Uterus (tissue), 4 donors: ENCODE data around the gene ZSCAN21. TPM values are rescaled to one million over a fixed set of nuclear protein-coding genes. Genes with fewer than 3 reads are reported as not detected.

Experiments used
- DNase-seq, 2 donors: peaks; one replicate each; pipeline ENCODE4 v3.0.0-alpha.2; 2019 to 2020
- H3K27ac ChIP-seq, 2 donors: fragments of 200-600 bp; sonication (generic); 1 replicate in 1 of 2; 2 replicates in 1 of 2; pipeline ENCODE4 v1.5.1; 2016 to 2018
- H3K27me3 ChIP-seq, 2 donors: fragments of 200-600 bp; sonication (generic); one replicate each; pipeline ENCODE4 v1.5.1; 2018 to 2019; ENCODE audit warnings: control low read depth in 1 of 2
- H3K36me3 ChIP-seq, 2 donors: fragments of 200-600 bp; sonication (generic); one replicate each; pipeline ENCODE4 v1.5.1; 2019; ENCODE audit warnings: control low read depth in 1 of 2
- H3K4me1 ChIP-seq, 2 donors: fragments of 200-600 bp; sonication (generic); one replicate each; pipeline ENCODE4 v1.5.1; 2018 to 2019; ENCODE audit warnings: control low read depth in 1 of 2
- H3K4me3 ChIP-seq, 2 donors: fragments of 200-600 bp; sonication (generic); 1 replicate in 1 of 2; 2 replicates in 1 of 2; pipeline ENCODE4 v1.5.1; 2018 to 2019; ENCODE audit warnings: mild to moderate bottlenecking in 1 of 2
- H3K9me3 ChIP-seq, 2 donors: fragments of 200-600 bp; sonication (generic); one replicate each; pipeline ENCODE4 v1.5.1; 2019; ENCODE audit warnings: control low read depth in 1 of 2
- CTCF ChIP-seq, 4 experiments: fragments of 200-600 bp in 2 of 4; fragments of 450-650 bp in 2 of 4; sonication (generic) in 2 of 4; IDR thresholded peaks; one replicate each; pipeline ENCODE4 v1.5.1; 2016 to 2019; ENCODE audit warnings: antibody characterized with exemption in 4 of 4, mild to moderate bottlenecking in 2 of 4, moderate library complexity in 1 of 4
- POLR2A ChIP-seq, 2 donors: fragments of 450-650 bp; IDR thresholded peaks; one replicate each; pipeline ENCODE4 v1.6.1; 2016; ENCODE audit warnings: antibody characterized with exemption in 2 of 2, mild to moderate bottlenecking in 1 of 2, moderate library complexity in 1 of 2
- intact Hi-C: fragments of 100-400 bp; cut with DNase I; formaldehyde crosslinking; loops from one replicate; pipeline ENCODE4 v1.15.1; 2023; ENCODE audit warnings: low total_unique reads
- total RNA-seq, 4 donors: library from RNA; depleted of rRNA in 3 of 4; stranded (reverse); fragments of >200 nt in 3 of 4; gene quantifications; one replicate each; pipeline versions ENCODE4 v1.1.0 to v1.2.4, GENCODE V29; 2014 to 2023
- donor health status: DM: yes; HTN: yes; CAD: no.

Gene ZSCAN21
- total RNA-seq = 10 to 100 TPM in 3 of 4 donors, 1 to 10 TPM in 1; 5.0 to 28.9 (median 17.0) TPM

- TF ChIP-seq CTCF (IDR thresholded peaks at IDR 0.05) (peak; percentile 20 to 32 (median 26)), POLR2A (IDR thresholded peaks at IDR 0.05) (peak in 1 of 2 donors; percentile 78)
- intact Hi-C loops = no loop called here
- H3K27me3 ChIP-seq = no peaks in the 10 kb centered on the region
- H3K9me3 ChIP-seq = no peaks in the 10 kb centered on the region
- peak within 1 kb of the TSS; percentile 97 for H3K27ac ChIP-seq
- H3K4me1 ChIP-seq = no peaks in the 10 kb centered on the region
- H3K4me3 ChIP-seq = peak within 1 kb of the TSS; percentile 72 to 79
- H3K36me3 ChIP-seq = no peaks in the 10 kb centered on the region
- peak; percentile 85 to 91 for DNase-seq
Measured at GRCh38 chr7:100049441-100050291, at the start of gene ZSCAN21. Gene ZSCAN21 (plus strand): TSS chr7:100049774. CDS start chr7:100057007, 7,233 bp downstream.

- Histone ChIP-seq H3K4me3 (no peak overlapping the region), H3K36me3 (no peaks in the 10 kb centered on the region), H3K9me3 (no peaks in the 10 kb centered on the region), H3K4me1 (no peaks in the 10 kb centered on the region), H3K27me3 (no peaks in the 10 kb centered on the region), H3K27ac (no peak overlapping the region)
- intact Hi-C loops = no loop called here
- DNase-seq = no peak
- no peak for TF ChIP-seq CTCF (IDR thresholded peaks at IDR 0.05)
- no peak for TF ChIP-seq POLR2A (IDR thresholded peaks at IDR 0.05)
Measured at GRCh38 chr7:100000239-100000638, 49.3 kb upstream of the ZSCAN21 start.

- Histone ChIP-seq H3K4me3 (no peak overlapping the region), H3K4me1 (no peaks in the 10 kb centered on the region), H3K36me3 (no peaks in the 10 kb centered on the region), H3K9me3 (no peaks in the 10 kb centered on the region), H3K27ac (no peak overlapping the region), H3K27me3 (no peaks in the 10 kb centered on the region)
- no peak for TF ChIP-seq CTCF (IDR thresholded peaks at IDR 0.05)
- TF ChIP-seq POLR2A (IDR thresholded peaks at IDR 0.05) = no peak
- intact Hi-C loops = no loop called here
- DNase-seq = no peak
Measured at GRCh38 chr7:100003711-100004661, 45.6 kb upstream of the ZSCAN21 start.

- no peak overlapping the region for H3K4me3 ChIP-seq
- no peaks in the 10 kb centered on the region for H3K9me3 ChIP-seq
- intact Hi-C loops = no loop called here
- no peak for DNase-seq
- no peaks in the 10 kb centered on the region for H3K36me3 ChIP-seq
- no peak overlapping the region for H3K27ac ChIP-seq
- no peaks in the 10 kb centered on the region for H3K27me3 ChIP-seq
- H3K4me1 ChIP-seq = no peaks in the 10 kb centered on the region
- TF ChIP-seq POLR2A (IDR thresholded peaks at IDR 0.05) = no peak
- TF ChIP-seq CTCF (IDR thresholded peaks at IDR 0.05) = no peak
Measured at GRCh38 chr7:100007887-100008286, 41.7 kb upstream of the ZSCAN21 start.
